DMS153 treated with DMSO at 0.1 percent for 48 hours (cell line): ENCODE measurements around the gene TACR2.

Experiments used
- DNase-seq: peaks from one replicate; lab custom pipeline; 2025; ENCODE audit not compliant: unreplicated experiment; lab: John Stamatoyannopoulos, UW

Gene TACR2

DNA sequence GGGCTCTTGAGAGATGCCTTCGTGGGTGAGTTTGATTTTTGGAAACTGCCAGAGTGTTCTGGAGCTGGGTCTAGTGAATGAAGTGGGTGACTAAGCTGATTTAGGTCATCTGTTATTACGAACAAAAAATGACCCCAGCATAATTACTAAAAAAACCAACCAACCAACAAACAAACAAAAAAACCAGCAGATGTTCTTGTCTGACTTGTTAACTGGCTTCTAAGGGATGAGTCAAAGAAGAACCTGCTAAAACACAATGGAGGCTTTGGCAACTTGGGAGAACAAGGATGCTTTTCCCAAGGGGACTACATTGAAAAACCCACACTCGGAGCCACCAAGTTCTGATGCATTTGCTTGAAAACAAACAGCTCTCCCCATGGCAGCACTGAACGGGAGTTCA is 11.5 kb downstream of the TACR2 start:
- DNase-seq = no peak

DNA sequence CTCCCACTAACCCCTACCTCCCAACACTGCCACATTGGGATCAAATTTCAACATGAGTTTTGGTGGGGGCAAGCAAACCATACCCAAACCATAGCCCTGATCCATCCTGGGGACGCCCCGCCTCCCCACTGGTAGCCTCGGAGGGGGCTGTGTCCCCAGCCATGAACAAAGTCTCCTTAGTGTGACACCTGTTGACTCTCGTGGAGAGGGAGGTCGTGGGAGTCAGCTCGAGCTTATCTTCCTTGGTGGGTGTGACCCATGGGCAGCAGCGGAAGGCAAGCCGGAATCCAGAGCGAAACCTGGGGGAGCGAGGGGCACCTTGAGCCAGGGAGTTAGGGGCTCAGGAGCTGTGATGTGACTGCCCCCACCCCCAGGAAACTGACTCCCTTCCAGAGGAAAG is 11.9 kb downstream of the TACR2 start:
- no peak for DNase-seq

DNA sequence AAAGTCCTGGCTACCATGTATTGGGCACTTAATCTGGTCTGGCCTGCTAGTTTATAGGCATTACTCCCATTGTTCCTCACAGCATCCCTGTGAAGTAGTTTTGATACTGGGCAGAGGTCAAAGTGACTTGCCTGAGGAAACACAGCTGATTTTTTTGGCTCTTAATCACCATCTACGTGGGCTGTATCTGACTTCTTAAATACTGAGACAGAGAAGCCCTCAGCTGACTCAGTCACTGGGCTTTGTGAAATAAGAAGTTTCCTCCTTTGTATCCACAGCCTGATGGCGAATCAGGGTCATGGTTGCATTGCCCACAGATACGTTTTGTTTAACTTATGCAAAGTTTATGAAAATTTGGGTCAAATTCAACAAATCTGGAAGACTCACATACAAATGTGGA is 13.2 kb downstream of the TACR2 start:
- no peak for DNase-seq

DNA sequence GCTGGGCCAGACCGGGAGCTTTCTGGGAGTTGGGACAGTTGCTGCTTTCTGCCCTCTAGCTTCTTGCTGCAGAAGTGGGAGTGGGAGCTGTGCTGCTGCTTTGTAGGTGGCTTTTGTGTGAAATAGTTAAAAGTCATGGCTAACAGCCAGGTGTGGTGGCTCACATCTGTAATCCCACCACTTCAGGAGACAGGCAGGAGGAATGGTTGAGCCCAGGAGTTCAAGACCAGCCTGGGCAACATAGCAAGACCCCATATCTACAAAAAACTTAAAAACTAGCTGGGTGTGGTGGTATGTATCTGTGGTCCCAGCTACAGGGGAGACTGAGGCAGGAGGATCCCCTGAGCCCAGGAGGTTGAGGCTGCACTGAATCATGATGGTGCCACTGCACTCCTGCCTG is 13.7 kb downstream of the TACR2 start:
- DNase-seq = no peak

GRCh38 chr10:69402386-69402785 is 14.3 kb downstream of the TACR2 start:
- no peak for DNase-seq

- no peak for DNase-seq
Observed at GRCh38 chr10:69401416-69401815, 15.3 kb downstream of the TACR2 start.

DNA sequence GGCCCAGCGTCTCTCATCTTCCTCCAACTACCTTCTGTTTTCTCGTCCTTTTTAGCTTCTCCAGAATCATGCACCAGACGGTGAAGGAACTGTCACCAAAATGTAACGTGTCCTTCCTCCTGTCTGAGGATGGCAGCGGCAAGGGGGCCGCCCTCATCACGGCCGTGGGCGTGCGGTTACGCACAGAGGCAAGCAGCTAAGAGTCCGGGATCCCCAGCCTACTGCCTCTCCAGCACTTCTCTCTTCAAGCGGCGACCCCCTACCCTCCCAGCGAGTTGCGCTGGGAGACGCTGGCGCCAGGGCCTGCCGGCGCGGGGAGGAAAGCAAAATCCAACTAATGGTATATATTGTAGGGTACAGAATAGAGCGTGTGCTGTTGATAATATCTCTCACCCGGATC is 15.8 kb downstream of the TACR2 start:
- DNase-seq = no peak

DNA sequence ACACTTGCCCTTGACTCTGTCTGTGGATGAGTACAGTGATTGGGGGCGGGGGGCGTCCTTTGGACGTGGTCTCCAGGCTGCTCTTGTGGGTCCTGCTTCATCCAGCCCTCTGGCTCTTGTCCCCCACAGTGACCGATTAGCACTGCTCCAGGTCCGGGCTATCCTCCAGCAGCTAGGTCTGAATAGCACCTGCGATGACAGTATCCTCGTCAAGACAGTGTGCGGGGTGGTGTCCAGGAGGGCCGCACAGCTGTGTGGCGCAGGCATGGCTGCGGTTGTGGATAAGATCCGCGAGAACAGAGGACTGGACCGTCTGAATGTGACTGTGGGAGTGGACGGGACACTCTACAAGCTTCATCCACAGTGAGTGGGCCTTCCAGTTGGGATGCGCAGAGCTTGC is 18.3 kb downstream of the TACR2 start:
- no peak for DNase-seq

GRCh38 chr10:69397972-69398371 is 18.7 kb downstream of the TACR2 start:
- no peak for DNase-seq

DNA sequence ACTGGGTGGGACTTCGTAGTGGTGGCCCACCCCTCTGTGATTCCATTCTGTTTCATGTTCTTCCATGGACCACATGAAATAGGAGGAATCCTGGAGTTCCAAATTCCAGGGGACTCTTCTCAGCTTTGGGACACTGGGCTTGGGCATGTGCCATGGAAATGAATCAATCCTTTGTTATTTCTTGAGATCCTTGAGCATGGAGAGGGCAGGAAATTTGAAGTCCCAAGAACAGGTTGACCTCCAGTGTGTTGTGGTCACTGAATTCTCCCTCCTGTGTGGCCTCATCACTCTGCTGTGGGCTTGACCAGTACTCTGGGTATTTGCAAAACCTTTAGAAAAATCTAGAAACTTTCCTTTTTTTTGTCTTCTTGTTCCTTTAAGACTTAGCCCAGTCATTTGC is 22.7 kb downstream of the TACR2 start:
- no peak for DNase-seq

DNA sequence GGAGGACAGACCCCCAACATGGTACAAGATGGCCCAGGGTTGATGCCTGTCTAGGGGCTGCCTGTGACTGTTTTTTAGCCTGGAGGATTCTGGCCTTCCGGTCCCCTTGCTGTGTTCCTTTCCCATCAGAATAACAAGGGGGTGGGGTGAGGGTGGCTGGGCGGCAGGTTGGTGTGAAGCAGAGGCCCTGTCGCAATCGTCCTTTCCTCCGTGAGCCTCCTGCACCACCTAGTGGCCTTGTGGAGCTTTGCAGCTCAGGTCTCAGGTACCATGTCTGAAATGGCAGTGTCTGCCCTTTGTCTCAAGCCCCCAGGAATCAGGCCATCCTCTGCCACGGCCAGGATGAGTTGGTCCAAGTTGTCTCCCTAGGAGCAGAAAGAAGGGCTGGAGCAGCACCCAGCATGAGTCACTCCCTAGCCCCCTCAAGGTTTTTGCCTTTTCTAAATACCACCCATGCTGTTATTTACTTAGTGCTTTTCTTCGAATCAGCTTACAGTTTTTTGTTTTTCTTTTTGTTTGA is 24.2 kb downstream of the TACR2 start:
- DNase-seq = peak; percentile 90

- DNase-seq = no peak
Observed at GRCh38 chr10:69391158-69391557, 25.6 kb downstream of the TACR2 start.

DNA sequence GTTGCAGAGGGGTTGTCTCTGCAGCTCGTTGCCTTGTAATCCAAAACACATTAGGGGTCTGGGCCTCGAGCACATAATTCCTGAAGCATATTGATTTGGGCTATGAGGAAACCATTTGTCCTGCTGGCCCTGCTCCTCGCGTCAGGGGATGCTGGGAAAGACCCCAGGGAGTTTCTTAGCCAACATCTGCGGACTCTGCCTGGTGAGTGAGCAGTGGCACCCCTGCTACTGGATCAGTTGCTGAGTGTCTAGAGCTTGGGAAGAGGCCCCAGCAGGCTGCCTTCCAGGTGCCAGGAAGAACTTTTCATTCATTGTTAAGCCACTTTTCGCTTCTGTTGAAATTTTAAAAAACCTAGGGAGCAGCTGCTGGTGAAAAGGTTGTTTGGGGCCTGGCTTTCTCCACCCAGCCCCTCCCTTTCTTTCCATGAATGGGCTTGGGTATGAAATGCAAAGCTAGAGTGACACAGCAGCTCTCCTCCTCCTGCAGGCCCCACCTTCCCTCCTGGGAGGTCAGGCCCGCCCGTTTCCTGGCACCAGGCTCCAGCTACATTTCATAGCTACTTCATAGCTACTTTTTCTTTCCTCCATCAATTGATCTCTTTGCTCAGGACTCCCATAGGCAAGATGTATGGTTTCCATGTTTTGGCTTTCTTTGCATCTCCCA is 26.8 kb downstream of the TACR2 start:
- peak; percentile 49 for DNase-seq

- DNase-seq = no peak
Observed at GRCh38 chr10:69388488-69388887, 28.2 kb downstream of the TACR2 start.

GRCh38 chr10:69387500-69387899 is 29.2 kb downstream of the TACR2 start:
- DNase-seq = no peak

GRCh38 chr10:69385454-69386350 is 31.0 kb downstream of the TACR2 start:
- no peak for DNase-seq

DNA sequence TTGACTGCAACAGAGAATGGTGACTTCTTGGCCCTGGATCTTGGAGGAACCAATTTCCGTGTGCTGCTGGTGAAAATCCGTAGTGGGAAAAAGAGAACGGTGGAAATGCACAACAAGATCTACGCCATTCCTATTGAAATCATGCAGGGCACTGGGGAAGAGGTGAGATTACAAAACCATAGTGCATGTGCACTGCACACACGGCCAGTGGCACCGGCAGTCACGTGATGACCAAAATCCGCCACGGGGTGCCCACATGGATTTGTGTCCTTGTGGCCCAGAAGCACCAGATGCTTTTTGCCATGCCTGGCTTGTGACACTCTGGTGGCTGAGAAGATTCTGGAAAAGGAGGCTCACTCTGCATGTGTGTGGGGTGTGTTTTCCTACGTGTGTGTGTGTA is 32.4 kb downstream of the TACR2 start:
- no peak for DNase-seq

DNA sequence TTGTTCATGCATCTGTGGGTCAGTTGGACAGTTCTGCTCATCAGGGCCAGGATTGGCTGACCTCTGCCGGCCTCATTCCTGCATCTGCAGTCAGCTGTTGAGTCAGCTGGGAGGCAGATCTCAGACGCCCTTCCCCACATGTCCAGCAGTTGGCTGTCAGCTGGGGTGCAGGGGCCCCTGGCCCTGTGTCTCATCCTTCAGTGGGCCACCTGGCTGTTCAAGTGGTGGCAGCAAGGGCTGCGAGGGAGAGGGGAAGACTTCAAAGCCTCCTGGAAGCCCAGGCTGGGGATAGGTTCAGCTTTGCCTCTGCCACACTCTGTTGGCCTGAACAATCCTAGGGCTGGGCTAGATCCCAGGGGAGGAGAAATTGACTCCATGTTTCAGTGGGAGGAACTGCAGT is 33.2 kb downstream of the TACR2 start:
- DNase-seq = no peak

DNA sequence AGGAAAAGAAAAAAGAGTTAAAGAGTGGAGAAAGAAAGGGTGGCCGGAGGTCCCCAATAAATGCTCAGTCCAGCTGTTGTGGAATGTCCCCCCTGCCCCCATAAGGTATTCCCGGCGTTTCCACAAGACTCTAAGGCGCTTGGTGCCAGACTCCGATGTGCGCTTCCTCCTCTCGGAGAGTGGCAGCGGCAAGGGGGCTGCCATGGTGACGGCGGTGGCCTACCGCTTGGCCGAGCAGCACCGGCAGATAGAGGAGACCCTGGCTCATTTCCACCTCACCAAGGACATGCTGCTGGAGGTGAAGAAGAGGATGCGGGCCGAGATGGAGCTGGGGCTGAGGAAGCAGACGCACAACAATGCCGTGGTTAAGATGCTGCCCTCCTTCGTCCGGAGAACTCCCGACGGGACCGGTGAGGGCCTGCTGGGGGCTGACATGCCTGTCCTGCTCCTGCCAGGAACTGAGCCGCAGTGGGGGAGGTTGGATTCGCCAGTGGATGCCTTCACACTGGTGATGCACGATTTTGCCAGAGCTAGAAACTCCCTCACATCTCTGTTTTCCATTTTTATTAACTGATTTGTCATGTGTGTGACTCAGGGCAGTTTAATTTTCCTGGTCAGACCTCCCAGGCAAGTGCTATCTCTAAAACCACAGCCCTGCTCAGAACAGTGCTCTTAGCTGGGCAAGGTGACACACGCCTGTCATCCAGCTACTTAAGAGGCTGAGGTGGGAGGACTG is 34.2 kb downstream of the TACR2 start:
- DNase-seq = no peak

- DNase-seq = no peak
Observed at GRCh38 chr10:69379800-69380199, 36.9 kb downstream of the TACR2 start.

- DNase-seq = no peak
Observed at GRCh38 chr10:69377933-69378332, 38.8 kb downstream of the TACR2 start.

- DNase-seq = no peak
Observed at GRCh38 chr10:69377191-69377590, 39.5 kb downstream of the TACR2 start.
